HuH-7.5 (cell line): Measurements from ENCODE around the gene TWIST2.

Experiments
- DNase-seq: peaks from one replicate; pipeline ENCODE4 v3.0.0; 2011; ENCODE audit warnings: low spot score

The TWIST2 gene

GRCh38 chr2:238890618-238891456 lies 43.0 kb downstream of the TWIST2 start:
- DNase-seq, result no peak

- no peak for DNase-seq
Measured at GRCh38 chr2:238891457-238892203, 43.7 kb downstream of the TWIST2 start.

GRCh38 chr2:238892204-238892500 lies 44.3 kb downstream of the TWIST2 start:
- no peak for DNase-seq

GRCh38 chr2:238892796-238893195 lies 44.9 kb downstream of the TWIST2 start:
- DNase-seq, result no peak

- no peak for DNase-seq
Measured at GRCh38 chr2:238893349-238894000, 45.6 kb downstream of the TWIST2 start.

- no peak for DNase-seq
Measured at GRCh38 chr2:238894226-238894949, 46.5 kb downstream of the TWIST2 start.

- DNase-seq, result no peak
Measured at GRCh38 chr2:238894950-238895298, 47.0 kb downstream of the TWIST2 start.

- no peak for DNase-seq
Measured at GRCh38 chr2:238895361-238895882, 47.5 kb downstream of the TWIST2 start.

- no peak for DNase-seq
Measured at GRCh38 chr2:238895891-238896600, 48.2 kb downstream of the TWIST2 start.

GRCh38 chr2:238896641-238897040 lies 48.8 kb downstream of the TWIST2 start:
- no peak for DNase-seq

GRCh38 chr2:238897122-238897880 lies 49.4 kb downstream of the TWIST2 start:
- DNase-seq, result no peak

GRCh38 chr2:238897911-238898311 lies 50.0 kb downstream of the TWIST2 start:
- DNase-seq, result no peak

- DNase-seq, result no peak
Measured at GRCh38 chr2:238898534-238899281, 50.8 kb downstream of the TWIST2 start.

GRCh38 chr2:238899386-238899785 lies 51.5 kb downstream of the TWIST2 start:
- DNase-seq, result no peak

GRCh38 chr2:238900511-238900910 lies 52.6 kb downstream of the TWIST2 start:
- no peak for DNase-seq

GRCh38 chr2:238901461-238902057 lies 53.7 kb downstream of the TWIST2 start:
- DNase-seq, result no peak

GRCh38 chr2:238902285-238902684 lies 54.4 kb downstream of the TWIST2 start:
- DNase-seq, result no peak

GRCh38 chr2:238903141-238903540 lies 55.3 kb downstream of the TWIST2 start:
- no peak for DNase-seq

GRCh38 chr2:238904177-238904576 lies 56.3 kb downstream of the TWIST2 start:
- DNase-seq, result no peak

- DNase-seq, result no peak
Measured at GRCh38 chr2:238904716-238905115, 56.8 kb downstream of the TWIST2 start.
